Activated B cell treated with CpG ODN at 0.5 μM for 24 hours (primary cell): ENCODE data around the gene NPEPL1. TPM values are rescaled to one million over a fixed set of nuclear protein-coding genes. Genes with fewer than 3 reads are reported as not detected.

Source experiments
- ATAC-seq: fragments of 200-7000 bp; cut with Tn5 transposase; one replicate; pipeline ENCODE4 v1.10.0; 2021; ENCODE audit warnings: low read depth, mild to moderate bottlenecking, moderate library complexity
- CTCF ChIA-PET: fragments of 350-600 bp; sonication (Branson Sonifier 250); formaldehyde crosslinking; loops from one replicate; lab custom pipeline; 2021; ENCODE audit warnings: antibody characterized with exemption; lab: Charles Lee
- POLR2A ChIA-PET: fragments of 350-600 bp; sonication (Branson Sonifier 250); formaldehyde crosslinking; loops from one replicate; lab custom pipeline; 2021; ENCODE audit warnings: antibody characterized with exemption; lab: Charles Lee
- DNase-seq: peaks from one replicate; pipeline ENCODE4 v3.0.0; 2022
- H3K27ac Mint-ChIP-seq: one replicate; pipeline ENCODE4 v1.8.0; 2020; ENCODE audit warnings: mixed read lengths
- H3K27me3 Mint-ChIP-seq: one replicate; pipeline ENCODE4 v1.8.0; 2021; ENCODE audit warnings: mixed read lengths
- H3K36me3 Mint-ChIP-seq: one replicate; pipeline ENCODE4 v1.8.0; 2021; ENCODE audit warnings: low read depth, mixed read lengths
- H3K4me1 Mint-ChIP-seq: one replicate; pipeline ENCODE4 v1.8.0; 2021; ENCODE audit warnings: mixed read lengths
- H3K4me3 Mint-ChIP-seq: one replicate; pipeline ENCODE4 v1.8.0; 2020; ENCODE audit warnings: mild to moderate bottlenecking, mixed read lengths
- H3K9me3 Mint-ChIP-seq: one replicate; pipeline ENCODE4 v1.8.0; 2020; ENCODE audit warnings: mixed read lengths
- CTCF ChIP-seq: fragments of 200-600 bp; IDR thresholded peaks from one replicate; pipeline ENCODE4 v1.8.0; 2022; ENCODE audit warnings: antibody characterized with exemption, mild to moderate bottlenecking
- intact Hi-C: fragments of 100-400 bp; cut with micrococcal nuclease; formaldehyde crosslinking; loops from one replicate; pipeline ENCODE4 v1.15.1; 2024
- total RNA-seq: library from RNA; stranded (reverse); gene quantifications from 2 replicates; pipeline ENCODE4 v1.2.3, GENCODE V29; 2022

Gene NPEPL1
- total RNA-seq, 1 donor from 2014 or later: 21.5 TPM

- H3K9me3 Mint-ChIP-seq: no peaks in the 10 kb centered on the region
- ChIA-PET CTCF (no interaction called here), POLR2A (no interaction called here)
- no peak for TF ChIP-seq CTCF
- DNase-seq (no peak), ATAC-seq (no peak)
- intact Hi-C loops: no loop called here
- no peaks in the 10 kb centered on the region for H3K27me3 Mint-ChIP-seq
- H3K4me3 Mint-ChIP-seq: no peak overlapping the region
- H3K27ac Mint-ChIP-seq: no peak overlapping the region
- H3K4me1 Mint-ChIP-seq: no peaks in the 10 kb centered on the region
- H3K36me3 Mint-ChIP-seq: peaks cover 69% of the 10 kb centered on the region
Observed at GRCh38 chr20:58678806-58679205, 13.8 kb upstream of the NPEPL1 start.

GRCh38 chr20:58682656-58683531, 9.7 kb upstream of the NPEPL1 start:
- H3K4me3 Mint-ChIP-seq: no peak overlapping the region
- H3K4me1 Mint-ChIP-seq: no peaks in the 10 kb centered on the region
- ChIA-PET POLR2A (no interaction called here), CTCF (no interaction called here)
- no peak overlapping the region for H3K27ac Mint-ChIP-seq
- DNase-seq (no peak), ATAC-seq (no peak)
- H3K36me3 Mint-ChIP-seq: peaks cover 39% of the 10 kb centered on the region
- intact Hi-C loops: no loop called here
- H3K9me3 Mint-ChIP-seq: no peaks in the 10 kb centered on the region
- H3K27me3 Mint-ChIP-seq: no peaks in the 10 kb centered on the region
- TF ChIP-seq CTCF: no peak

DNA sequence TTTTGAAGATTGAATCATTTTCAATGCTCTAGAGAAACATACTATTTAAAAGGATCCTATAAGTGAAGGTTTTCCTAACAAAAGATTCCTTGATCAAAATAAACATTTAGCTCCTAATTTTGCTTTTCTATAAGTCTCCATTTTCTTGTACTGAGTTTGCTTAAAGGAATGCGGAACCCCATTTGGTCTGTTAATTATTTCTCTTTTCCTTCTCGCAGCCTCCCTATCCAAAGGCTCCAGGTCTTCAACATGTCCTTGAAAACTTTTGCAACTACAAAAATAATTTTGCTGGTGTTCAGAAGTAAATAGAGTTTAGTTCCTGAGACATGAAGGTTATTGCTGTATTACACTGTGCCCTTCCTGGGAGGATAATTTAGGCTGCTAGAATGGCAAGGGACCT, 8.3 kb upstream of the NPEPL1 start:
- intact Hi-C loops: no loop called here
- H3K4me3 Mint-ChIP-seq: no peak overlapping the region
- H3K27ac Mint-ChIP-seq: no peak overlapping the region
- ChIA-PET CTCF (no interaction called here), POLR2A (no interaction called here)
- no peaks in the 10 kb centered on the region for H3K9me3 Mint-ChIP-seq
- no peak for TF ChIP-seq CTCF
- H3K27me3 Mint-ChIP-seq: no peaks in the 10 kb centered on the region
- H3K36me3 Mint-ChIP-seq: peaks cover 30% of the 10 kb centered on the region
- DNase-seq (no peak), ATAC-seq (no peak)
- H3K4me1 Mint-ChIP-seq: no peaks in the 10 kb centered on the region

GRCh38 chr20:58685988-58686387, 6.6 kb upstream of the NPEPL1 start:
- Mint-ChIP-seq H3K27ac (no peak overlapping the region), H3K27me3 (no peaks in the 10 kb centered on the region), H3K36me3 (peaks cover 19% of the 10 kb centered on the region), H3K4me1 (no peaks in the 10 kb centered on the region), H3K9me3 (no peaks in the 10 kb centered on the region), H3K4me3 (no peak overlapping the region)
- DNase-seq (no peak), ATAC-seq (no peak)
- TF ChIP-seq CTCF: no peak
- ChIA-PET POLR2A (no interaction called here), CTCF (no interaction called here)
- intact Hi-C loops: no loop called here

DNA sequence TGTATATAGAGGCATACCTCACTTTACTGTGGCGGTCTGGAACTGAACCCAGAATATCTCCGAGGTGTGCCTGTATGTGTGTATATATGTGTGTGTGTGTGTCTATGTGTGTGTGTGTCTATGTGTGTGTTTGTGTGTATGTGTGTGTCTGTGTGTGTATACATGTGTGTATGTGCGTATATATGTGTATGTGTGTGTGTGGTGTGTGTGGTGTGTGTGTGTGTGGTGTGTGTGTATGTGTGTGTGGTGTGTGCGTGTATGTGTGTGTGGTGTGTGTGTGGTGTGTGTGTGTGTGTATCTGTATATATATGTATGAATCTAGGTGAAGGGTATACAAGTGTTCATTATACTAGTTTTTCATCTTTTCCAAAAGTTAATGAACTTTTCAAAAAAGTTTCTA, 4.2 kb upstream of the NPEPL1 start:
- no peak overlapping the region for H3K27ac Mint-ChIP-seq
- no peak overlapping the region for H3K4me3 Mint-ChIP-seq
- H3K27me3 Mint-ChIP-seq: no peaks in the 10 kb centered on the region
- peaks cover 2% of the 10 kb centered on the region for H3K4me1 Mint-ChIP-seq
- DNase-seq (no peak), ATAC-seq (no peak)
- H3K36me3 Mint-ChIP-seq: peaks cover 13% of the 10 kb centered on the region
- ChIA-PET CTCF (no interaction called here), POLR2A (no interaction called here)
- TF ChIP-seq CTCF: no peak
- intact Hi-C loops: no loop called here
- no peaks in the 10 kb centered on the region for H3K9me3 Mint-ChIP-seq
